Trophoblast cell (in vitro differentiated cells and primary cell): ENCODE measurements around the gene CAPNS2.

Experiments
- DNase-seq, 2 donors: peaks; one replicate each; pipeline ENCODE4 v3.0.0-alpha.2; 2016
- H2AFZ ChIP-seq: 2 replicates; pipeline ENCODE4 v1.6.1; 2013; ENCODE audit warnings: low read length, moderate library complexity, mild to moderate bottlenecking; ENCODE audit not compliant: insufficient read depth, poor library complexity
- H2AK5ac ChIP-seq: 2 replicates; pipeline ENCODE4 v1.6.1; 2013; ENCODE audit warnings: mild to moderate bottlenecking, low read length
- H2BK120ac ChIP-seq: 2 replicates; pipeline ENCODE4 v1.6.1; 2013; ENCODE audit warnings: low read length, mild to moderate bottlenecking, moderate library complexity; ENCODE audit not compliant: insufficient read depth, poor library complexity
- H2BK12ac ChIP-seq: 2 replicates; pipeline ENCODE4 v1.6.1; 2013; ENCODE audit warnings: mild to moderate bottlenecking, low read length, moderate library complexity
- H2BK5ac ChIP-seq: 2 replicates; pipeline ENCODE4 v1.6.1; 2013; ENCODE audit warnings: low read length, low read depth, moderate library complexity, mild to moderate bottlenecking; ENCODE audit not compliant: poor library complexity
- H3K14ac ChIP-seq: 2 replicates; pipeline ENCODE4 v1.6.1; 2013; ENCODE audit warnings: mild to moderate bottlenecking, low read length
- H3K18ac ChIP-seq: 2 replicates; pipeline ENCODE4 v1.6.1; 2013; ENCODE audit warnings: mild to moderate bottlenecking, low read length
- H3K23ac ChIP-seq: 2 replicates; pipeline ENCODE4 v1.6.1; 2013; ENCODE audit warnings: low read length
- H3K27ac ChIP-seq: 2 replicates; pipeline ENCODE4 v1.5.1; 2013; ENCODE audit warnings: low read depth, mild to moderate bottlenecking, inconsistent platforms, low read length, moderate library complexity
- H3K27me3 ChIP-seq: 2 replicates; pipeline ENCODE4 v1.6.1; 2013; ENCODE audit warnings: inconsistent platforms, mild to moderate bottlenecking, low read length, moderate library complexity; ENCODE audit not compliant: insufficient read depth
- H3K36me3 ChIP-seq, 2 experiments: 1 replicate in 1 of 2; 2 replicates in 1 of 2; pipeline ENCODE4 v1.6.1; 2013; ENCODE audit warnings: low read length in 2 of 2, mild to moderate bottlenecking in 2 of 2, moderate library complexity in 1 of 2; ENCODE audit not compliant: insufficient read depth in 2 of 2, control insufficient read depth in 1 of 2
- H3K4ac ChIP-seq: 2 replicates; pipeline ENCODE4 v1.6.1; 2013; ENCODE audit warnings: low read depth, mild to moderate bottlenecking, low read length, moderate library complexity
- H3K4me1 ChIP-seq, 2 experiments: 1 replicate in 1 of 2; 2 replicates in 1 of 2; pipeline ENCODE4 v1.6.1; 2013; ENCODE audit warnings: low read length in 2 of 2, mild to moderate bottlenecking in 2 of 2, moderate library complexity in 1 of 2; ENCODE audit not compliant: insufficient read depth in 2 of 2, control insufficient read depth in 1 of 2
- H3K4me2 ChIP-seq: 2 replicates; pipeline ENCODE4 v1.6.1; 2013; ENCODE audit warnings: inconsistent platforms, mild to moderate bottlenecking, low read length, moderate library complexity
- H3K4me3 ChIP-seq: 2 replicates; pipeline ENCODE4 v1.5.1; 2013; ENCODE audit warnings: mild to moderate bottlenecking, low read depth, low read length, inconsistent platforms
- H3K79me1 ChIP-seq: one replicate; pipeline ENCODE4 v1.6.1; 2013; ENCODE audit warnings: low read length
- H3K79me2 ChIP-seq: 2 replicates; pipeline ENCODE4 v1.6.1; 2013; ENCODE audit warnings: low read length, mild to moderate bottlenecking; ENCODE audit not compliant: control insufficient read depth, insufficient read depth, poor library complexity
- H3K9ac ChIP-seq: 2 replicates; pipeline ENCODE4 v1.6.1; 2013; ENCODE audit warnings: mild to moderate bottlenecking, low read length
- H3K9me3 ChIP-seq: 2 replicates; pipeline ENCODE4 v1.6.1; 2013; ENCODE audit warnings: low read depth, mild to moderate bottlenecking, control low read depth, inconsistent platforms, low read length; ENCODE audit not compliant: insufficient read depth
- H4K12ac ChIP-seq: 2 replicates; pipeline ENCODE4 v1.6.1; 2013; ENCODE audit warnings: low read depth, mild to moderate bottlenecking, low read length, moderate library complexity
- H4K8ac ChIP-seq: 2 replicates; pipeline ENCODE4 v1.6.1; 2013; ENCODE audit warnings: low read depth, mild to moderate bottlenecking, low read length, moderate library complexity
- H4K91ac ChIP-seq: one replicate; pipeline ENCODE4 v1.6.1; 2013; ENCODE audit warnings: low read depth, mild to moderate bottlenecking, low read length, moderate library complexity
- WGBS: extraction: QIAGEN DNeasy Blood & Tissue Kit; methylation state at CpG from one replicate; pipeline ENCODE4 v1.1.7; 2013; ENCODE audit warnings: missing lambda C conversion rate; ENCODE audit not compliant: insufficient read length, insufficient coverage; ENCODE audit errors: extremely low coverage; 5-methylcytosine and 5-hydroxymethylcytosine counted together

Gene CAPNS2

DNA sequence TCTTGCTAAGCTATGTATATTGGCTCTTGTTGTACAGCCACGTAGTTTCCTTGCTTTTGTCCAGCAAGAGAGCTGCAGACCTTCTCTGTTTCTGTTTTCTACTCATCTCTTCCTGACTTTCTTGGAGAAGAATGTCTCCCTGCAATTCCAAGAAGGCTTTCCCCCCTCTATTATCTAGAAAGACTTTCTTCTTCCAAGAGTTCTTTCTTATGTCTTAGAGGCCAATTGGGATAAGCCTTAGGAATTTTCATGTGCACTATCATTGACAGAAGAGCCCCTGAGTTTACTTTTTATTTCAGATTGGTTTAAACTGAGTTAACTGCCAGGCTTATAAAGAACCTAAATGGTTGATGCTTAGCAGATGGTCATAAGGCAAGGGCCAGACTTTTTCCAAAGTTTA, 9.0 kb downstream of the CAPNS2 start:
- no peak overlapping the region for H4K12ac ChIP-seq
- H2AFZ ChIP-seq = no peak overlapping the region
- no peaks in the 10 kb centered on the region for H3K79me1 ChIP-seq
- no CpG with 5 or more reads among the region's 1 CpG for WGBS
- no peak overlapping the region for H3K23ac ChIP-seq
- no peak overlapping the region for H3K14ac ChIP-seq
- H2BK120ac ChIP-seq = no peak overlapping the region
- no peak overlapping the region for H2BK12ac ChIP-seq
- H2BK5ac ChIP-seq = no peak overlapping the region
- H2AK5ac ChIP-seq = no peak overlapping the region
- H3K4me2 ChIP-seq = no peak overlapping the region
- H3K4me1 ChIP-seq = no peaks in the 10 kb centered on the region
- H3K27me3 ChIP-seq = no peaks in the 10 kb centered on the region
- H3K18ac ChIP-seq = no peak overlapping the region
- H3K4ac ChIP-seq = no peak overlapping the region
- DNase-seq = no peak
- no peak overlapping the region for H3K9ac ChIP-seq
- H4K91ac ChIP-seq = no peak overlapping the region
- H3K79me2 ChIP-seq = no peaks in the 10 kb centered on the region
- H3K27ac ChIP-seq = no peak overlapping the region
- H3K9me3 ChIP-seq = no peaks in the 10 kb centered on the region
- H3K36me3 ChIP-seq = peaks cover 3 to 26% of the 10 kb centered on the region in 2 experiments
- H3K4me3 ChIP-seq = no peak overlapping the region
- no peak overlapping the region for H4K8ac ChIP-seq

DNA sequence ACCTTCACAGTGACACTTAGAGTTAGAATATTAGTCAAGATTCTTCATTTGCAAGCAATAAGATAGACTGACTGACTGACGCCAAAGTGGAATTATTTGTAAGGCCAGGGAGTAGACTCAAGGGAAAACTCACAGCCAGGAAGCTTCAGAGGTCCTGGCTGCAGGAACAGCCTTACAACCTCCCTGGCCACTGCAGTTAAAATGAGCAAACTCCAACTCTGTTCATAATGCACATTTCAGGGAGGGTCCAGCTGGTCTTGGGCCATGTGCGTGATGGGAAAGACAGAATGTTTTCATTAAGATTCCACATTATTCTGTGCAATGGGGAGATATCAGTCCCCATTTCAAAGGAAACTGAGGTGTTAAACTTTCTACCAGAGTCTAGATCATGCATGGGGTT, 9.9 kb downstream of the CAPNS2 start:
- Histone ChIP-seq H2AK5ac (no peak overlapping the region), H2BK12ac (no peak overlapping the region), H4K12ac (no peak overlapping the region), H3K27ac (no peak overlapping the region), H3K79me1 (no peaks in the 10 kb centered on the region), H3K4me1 (no peaks in the 10 kb centered on the region), H3K18ac (no peak overlapping the region), H2BK5ac (no peak overlapping the region), H4K91ac (no peak overlapping the region), H3K36me3 (peaks cover 4 to 31% of the 10 kb centered on the region in 2 experiments), H3K79me2 (no peaks in the 10 kb centered on the region), H2BK120ac (no peak overlapping the region), H3K14ac (no peak overlapping the region), H3K9me3 (no peaks in the 10 kb centered on the region), H2AFZ (no peak overlapping the region), H3K9ac (peak overlapping the region; percentile 46), H3K27me3 (no peaks in the 10 kb centered on the region), H3K4me3 (no peak overlapping the region), H3K4ac (no peak overlapping the region), H3K4me2 (no peak overlapping the region), H3K23ac (peak overlapping the region; percentile 100), H4K8ac (no peak overlapping the region)
- WGBS = no CpG with 5 or more reads among the region's 2 CpGs
- no peak for DNase-seq

DNA sequence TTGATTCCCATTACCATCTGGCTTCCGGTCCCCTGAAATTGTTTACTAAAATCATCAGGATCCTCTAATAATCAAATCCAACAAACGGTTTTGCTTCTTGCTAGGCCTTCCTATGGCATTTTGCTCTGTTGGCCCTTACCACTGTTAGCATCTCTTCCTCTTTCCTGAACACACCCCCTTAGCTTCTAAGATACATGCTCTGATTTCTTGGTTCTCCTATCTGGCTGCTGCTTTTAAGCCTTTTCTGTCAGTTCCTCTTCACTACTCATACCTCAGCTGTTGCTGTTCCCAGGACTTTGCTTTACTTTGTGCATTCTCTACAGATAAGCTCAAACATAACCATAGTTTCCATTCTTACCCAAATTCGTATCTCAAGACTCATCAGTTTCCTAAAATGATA, 11.4 kb downstream of the CAPNS2 start:
- no peak overlapping the region for H2AFZ ChIP-seq
- no peak overlapping the region for H3K4ac ChIP-seq
- H3K27ac ChIP-seq = no peak overlapping the region
- H4K91ac ChIP-seq = no peak overlapping the region
- H2BK120ac ChIP-seq = no peak overlapping the region
- no peak overlapping the region for H3K14ac ChIP-seq
- H3K9me3 ChIP-seq = no peaks in the 10 kb centered on the region
- DNase-seq = no peak
- H3K18ac ChIP-seq = no peak overlapping the region
- H3K4me1 ChIP-seq = no peaks in the 10 kb centered on the region
- no peak overlapping the region for H3K23ac ChIP-seq
- no peaks in the 10 kb centered on the region for H3K27me3 ChIP-seq
- H3K79me2 ChIP-seq = no peaks in the 10 kb centered on the region
- no peak overlapping the region for H4K12ac ChIP-seq
- H3K4me3 ChIP-seq = no peak overlapping the region
- no peak overlapping the region for H4K8ac ChIP-seq
- H3K36me3 ChIP-seq = peaks cover 4 to 29% of the 10 kb centered on the region in 2 experiments
- no peak overlapping the region for H2BK12ac ChIP-seq
- no peaks in the 10 kb centered on the region for H3K79me1 ChIP-seq
- no peak overlapping the region for H2BK5ac ChIP-seq
- H3K9ac ChIP-seq = no peak overlapping the region
- WGBS = no CpG with 5 or more reads among the region's 3 CpGs
- no peak overlapping the region for H2AK5ac ChIP-seq
- H3K4me2 ChIP-seq = no peak overlapping the region

DNA sequence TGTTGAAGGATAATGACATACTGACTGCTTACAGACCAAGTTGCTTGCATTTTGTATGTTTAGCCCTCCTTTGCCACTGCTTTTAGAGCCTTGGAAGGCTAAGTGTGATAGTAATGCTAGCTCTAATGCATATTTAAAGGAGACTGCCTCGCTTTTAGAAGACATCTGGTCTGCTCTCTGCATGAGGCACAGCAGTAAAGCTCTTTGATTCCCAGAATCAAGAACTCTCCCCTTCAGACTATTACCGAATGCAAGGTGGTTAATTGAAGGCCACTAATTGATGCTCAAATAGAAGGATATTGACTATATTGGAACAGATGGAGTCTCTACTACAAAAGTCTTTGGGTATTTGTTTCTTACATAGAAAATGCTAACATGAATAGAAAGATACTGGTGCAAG, 19.1 kb downstream of the CAPNS2 start:
- Histone ChIP-seq H2AK5ac (no peak overlapping the region), H3K4me1 (no peaks in the 10 kb centered on the region), H3K79me1 (no peaks in the 10 kb centered on the region), H2BK12ac (no peak overlapping the region), H3K27me3 (no peaks in the 10 kb centered on the region), H3K18ac (no peak overlapping the region), H2AFZ (no peak overlapping the region), H2BK5ac (no peak overlapping the region), H4K8ac (no peak overlapping the region), H3K27ac (no peak overlapping the region), H3K9me3 (no peaks in the 10 kb centered on the region), H3K4ac (no peak overlapping the region), H2BK120ac (no peak overlapping the region), H3K4me2 (no peak overlapping the region), H3K36me3 (peaks cover 4 to 5% of the 10 kb centered on the region in 2 experiments), H3K23ac (no peak overlapping the region), H3K14ac (no peak overlapping the region), H3K9ac (no peak overlapping the region), H4K91ac (no peak overlapping the region), H3K79me2 (no peaks in the 10 kb centered on the region), H4K12ac (no peak overlapping the region), H3K4me3 (no peak overlapping the region)
- DNase-seq = no peak
- WGBS = no CpG with 5 or more reads among the region's 2 CpGs
